ENCODE measurements around the gene SDR39U1. TPM values are rescaled to one million over a fixed set of nuclear protein-coding genes. Genes with fewer than 3 reads are reported as not detected.
"Not testable (repeated sequence)": the region's sequence is repeated elsewhere in the genome, so short reads cannot be mapped to it uniquely, and the experiment has no call there.

Gene SDR39U1
- total RNA-seq = 10 to 100 TPM; 21.0 to 39.1 (median 30.2) TPM

GRCh38 chr14:24442240-24443052 is at the start of gene SDR39U1:
Gene SDR39U1, minus strand, starts transcription at chr14:24442776. Its CDS starts 7 bp downstream, at chr14:24442769.
- peak; percentile 99 to 100 for DNase-seq (ENCODE audit: low spot score in 2 of 2)
- intact Hi-C loops (cut with DNase I; ENCODE audit: low total_unique reads) = loop anchor here (5.0 kb wide), 1 partner anchor 1935 kb away; no protein-coding TSS in a partner anchor
- H3K4me3 ChIP-seq (ENCODE audit: low read depth, poor library complexity, severe bottlenecking) = peak within 1 kb of the TSS; percentile 40
- TF ChIP-seq CTCF (IDR thresholded peaks at IDR 0.05) = no peak
- peak in 1 of 2 donors; percentile 66 for TF ChIP-seq POLR2A (IDR thresholded peaks at IDR 0.05)
- 0% methylated on average over 47 to 51 of the region's 52 CpGs for WGBS, 2 donors

- intact Hi-C loops (cut with DNase I; ENCODE audit: low total_unique reads); DNase-seq (ENCODE audit: low spot score in 2 of 2); H3K4me3 ChIP-seq (ENCODE audit: low read depth, poor library complexity, severe bottlenecking): not testable (repeated sequence)
- 78 to 83% methylated on average over 19 of the region's 19 CpGs for WGBS, 2 donors
These were observed 49.2 kb upstream of the SDR39U1 start for GRCh38 chr14:24491586-24492408.

GRCh38 chr14:24483604-24484252 is 41.2 kb upstream of the SDR39U1 start:
- WGBS, 2 donors = 51 to 55% methylated on average over 4 of the region's 4 CpGs
- intact Hi-C loops (cut with DNase I; ENCODE audit: low total_unique reads) = no loop called here
- no peak overlapping the region for H3K4me3 ChIP-seq (ENCODE audit: low read depth, poor library complexity, severe bottlenecking)
- no peak for DNase-seq (ENCODE audit: low spot score in 2 of 2)
- TF ChIP-seq POLR2A (IDR thresholded peaks at IDR 0.05) = no peak
- TF ChIP-seq CTCF (IDR thresholded peaks at IDR 0.05) = no peak

- WGBS, 2 donors = 62 to 63% methylated on average over 2 of the region's 2 CpGs
- intact Hi-C loops (cut with DNase I; ENCODE audit: low total_unique reads) = not testable (repeated sequence)
These were observed 40.2 kb upstream of the SDR39U1 start for GRCh38 chr14:24482699-24483303.

GRCh38 chr14:24481622-24482324 is 39.2 kb upstream of the SDR39U1 start:
- intact Hi-C loops (cut with DNase I; ENCODE audit: low total_unique reads) = no loop called here
- TF ChIP-seq CTCF (IDR thresholded peaks at IDR 0.05) = no peak
- no peak for TF ChIP-seq POLR2A (IDR thresholded peaks at IDR 0.05)
- H3K4me3 ChIP-seq (ENCODE audit: low read depth, poor library complexity, severe bottlenecking) = no peak overlapping the region
- no peak for DNase-seq (ENCODE audit: low spot score in 2 of 2)
- WGBS, 2 donors = 47 to 58% methylated on average over 15 to 17 of the region's 23 CpGs

More at GRCh38 chr14:24482699-24483303, 40.2 kb upstream of the SDR39U1 start:
- not testable (repeated sequence) for H3K4me3 ChIP-seq (ENCODE audit: low read depth, poor library complexity, severe bottlenecking); DNase-seq (ENCODE audit: low spot score in 2 of 2)

GRCh38 chr14:24479999-24480398 is 37.4 kb upstream of the SDR39U1 start:
- DNase-seq (ENCODE audit: low spot score in 2 of 2); H3K4me3 ChIP-seq (ENCODE audit: low read depth, poor library complexity, severe bottlenecking); intact Hi-C loops (cut with DNase I; ENCODE audit: low total_unique reads): not testable (repeated sequence)
- 0 to 20% methylated on average over 1 of the region's 1 CpG for WGBS, 2 donors

Data from lower leg skin (tissue), 4 donors.